Stimulated activated CD4-positive, alpha-beta T cell treated with anti-CD3 and anti-CD28 coated beads, Interleukin-1b, Interleukin-23, amount 100 ng/mL, for 1 hour (primary cell): ENCODE measurements around the gene KCNQ1.

Source experiments
- DNase-seq, 2 donors: peaks; one replicate each; pipeline ENCODE4 v3.0.0-alpha.2; 2020; ENCODE audit warnings: low read depth in 2 of 2

KCNQ1 gene

GRCh38 chr11:2411446-2412305 lies 33.1 kb upstream of the KCNQ1 start:
- DNase-seq = no peak

GRCh38 chr11:2412323-2412722 lies 32.5 kb upstream of the KCNQ1 start:
- DNase-seq = no peak

DNA sequence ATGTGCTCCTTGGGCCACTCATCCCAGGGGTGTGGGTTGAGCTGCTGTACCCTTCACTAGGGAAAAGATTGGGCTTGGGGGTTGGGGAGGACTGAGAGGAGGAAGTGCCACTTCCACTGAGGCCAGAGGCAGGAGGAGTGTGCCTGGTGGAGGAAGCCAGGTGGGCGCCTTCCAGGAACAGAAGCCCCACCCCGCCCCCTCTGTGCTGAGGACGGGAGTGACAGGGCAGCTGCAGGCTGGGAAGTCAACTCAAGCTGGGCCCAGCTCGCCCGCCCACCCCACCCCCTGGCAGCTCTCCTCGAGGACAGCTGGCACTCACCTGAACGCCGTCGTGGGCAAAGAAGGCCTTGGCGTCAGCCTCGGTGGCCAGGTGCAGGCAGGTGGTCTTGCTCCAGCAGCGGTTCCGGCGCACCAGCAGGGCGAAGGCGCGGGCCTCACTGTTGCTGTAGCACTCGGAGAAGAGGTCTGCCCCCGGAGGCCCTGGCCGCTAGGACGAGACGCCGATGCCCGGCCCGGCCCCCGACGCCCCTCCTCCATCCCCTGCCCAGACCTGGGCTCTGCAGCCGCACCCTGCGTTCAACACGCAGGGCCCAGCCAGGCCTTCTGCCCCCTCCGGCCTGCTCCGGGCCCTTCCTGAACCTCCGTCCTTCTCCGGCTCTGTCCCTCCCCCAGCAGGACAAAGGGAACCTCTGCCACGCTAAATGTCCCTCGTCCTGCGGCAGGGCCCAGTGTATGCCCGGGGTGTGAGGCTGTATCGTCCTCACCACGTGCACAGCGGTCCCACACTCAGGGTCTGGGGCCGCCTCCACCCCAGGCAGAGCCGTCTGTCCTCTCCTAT lies 30.8 kb upstream of the KCNQ1 start:
- DNase-seq = no peak

- DNase-seq = no peak
These were observed 30.2 kb upstream of the KCNQ1 start for GRCh38 chr11:2414616-2415015.

- no peak for DNase-seq
These were observed 29.6 kb upstream of the KCNQ1 start for GRCh38 chr11:2415171-2415570.

GRCh38 chr11:2415601-2416380 lies 29.0 kb upstream of the KCNQ1 start:
- no peak for DNase-seq

- no peak for DNase-seq
These were observed 28.0 kb upstream of the KCNQ1 start for GRCh38 chr11:2416765-2417164.

GRCh38 chr11:2417856-2418692 lies 26.7 kb upstream of the KCNQ1 start:
- DNase-seq = no peak

GRCh38 chr11:2418693-2419360 lies 26.0 kb upstream of the KCNQ1 start:
- DNase-seq = no peak

DNA sequence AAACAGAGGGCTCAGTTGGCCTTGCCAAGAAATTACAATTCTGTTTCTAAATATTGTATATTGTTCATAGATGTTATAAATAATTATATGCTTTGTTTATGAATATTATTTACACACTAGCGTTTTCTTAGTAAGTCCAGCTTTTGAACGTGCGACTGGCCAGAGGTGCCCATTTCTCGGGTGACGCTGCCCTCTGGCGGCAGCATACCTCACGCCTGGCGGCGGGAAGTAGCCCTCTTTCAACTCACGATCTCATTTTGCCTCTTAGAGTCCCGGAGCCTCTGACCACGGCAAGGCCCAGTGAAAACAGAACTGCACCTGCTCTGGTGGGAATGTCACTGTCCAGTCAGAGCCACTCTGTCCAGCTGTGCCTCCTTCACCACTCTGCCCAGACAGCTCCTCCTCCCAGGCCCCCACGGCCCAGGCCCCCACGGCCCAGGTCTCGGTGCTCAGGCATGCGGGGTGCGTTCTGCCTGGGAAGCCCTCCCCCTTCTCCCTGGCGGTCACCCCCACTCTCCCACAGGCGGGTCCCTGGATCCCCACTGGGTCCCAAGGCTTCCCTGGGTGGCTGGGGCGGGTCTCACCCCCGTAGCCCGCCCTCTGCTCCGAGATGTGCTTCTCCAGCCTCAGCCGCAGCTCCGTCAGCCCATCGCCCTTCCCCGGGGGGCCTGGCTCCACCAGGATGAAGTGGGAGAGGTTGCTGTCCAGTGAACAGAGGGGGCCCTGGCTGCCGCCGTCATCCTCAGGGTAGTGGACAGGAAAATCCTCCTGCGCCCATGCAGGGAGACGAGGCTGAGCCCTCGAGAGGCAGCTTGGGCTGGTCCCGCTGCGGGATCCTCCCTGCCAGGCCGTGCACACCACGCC lies 24.9 kb upstream of the KCNQ1 start:
- peak in 1 of 2 donors; percentile 37 for DNase-seq

DNA sequence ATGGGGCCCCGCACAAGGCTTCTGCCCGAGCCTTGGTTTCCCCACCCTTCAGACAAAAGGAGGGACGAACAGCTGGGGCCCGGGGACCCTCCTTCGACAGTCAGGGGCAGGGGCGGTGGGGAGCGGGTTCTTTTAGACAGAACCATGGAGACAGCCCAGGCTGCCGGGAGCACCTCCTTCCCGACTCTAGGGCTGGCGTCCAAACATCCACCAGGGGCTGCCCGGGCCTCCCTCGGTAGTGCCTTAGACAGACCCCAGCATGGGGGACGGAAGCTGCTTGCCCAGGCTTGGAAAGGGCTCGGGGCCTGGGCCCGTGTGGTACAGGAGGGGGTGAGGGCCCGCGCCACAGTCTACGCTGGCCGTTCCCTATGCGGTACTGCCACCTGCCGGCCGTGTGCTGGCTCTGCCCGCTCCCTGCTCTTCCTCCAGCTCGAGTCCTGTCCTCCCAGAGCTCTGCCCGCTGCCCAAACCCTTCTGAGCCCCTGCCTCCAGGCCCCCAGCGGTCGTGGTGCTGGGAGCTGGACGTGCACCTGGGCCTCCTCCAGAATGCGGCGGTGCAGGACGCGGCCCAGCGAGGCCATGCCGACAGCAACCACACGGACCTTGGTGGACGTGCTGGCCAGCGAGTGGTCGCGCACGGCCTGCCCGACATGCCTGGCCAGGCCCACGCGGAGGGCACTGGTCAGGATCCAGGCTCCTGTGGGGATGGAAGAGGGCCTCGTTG lies 24.1 kb upstream of the KCNQ1 start:
- peak; percentile 32 to 65 for DNase-seq

GRCh38 chr11:2421226-2421994 lies 23.4 kb upstream of the KCNQ1 start:
- DNase-seq = no peak

GRCh38 chr11:2421996-2422395 lies 22.8 kb upstream of the KCNQ1 start:
- DNase-seq = no peak

- no peak for DNase-seq
These were observed 22.2 kb upstream of the KCNQ1 start for GRCh38 chr11:2422461-2423156.

- no peak for DNase-seq
These were observed 21.4 kb upstream of the KCNQ1 start for GRCh38 chr11:2423157-2424025.

DNA sequence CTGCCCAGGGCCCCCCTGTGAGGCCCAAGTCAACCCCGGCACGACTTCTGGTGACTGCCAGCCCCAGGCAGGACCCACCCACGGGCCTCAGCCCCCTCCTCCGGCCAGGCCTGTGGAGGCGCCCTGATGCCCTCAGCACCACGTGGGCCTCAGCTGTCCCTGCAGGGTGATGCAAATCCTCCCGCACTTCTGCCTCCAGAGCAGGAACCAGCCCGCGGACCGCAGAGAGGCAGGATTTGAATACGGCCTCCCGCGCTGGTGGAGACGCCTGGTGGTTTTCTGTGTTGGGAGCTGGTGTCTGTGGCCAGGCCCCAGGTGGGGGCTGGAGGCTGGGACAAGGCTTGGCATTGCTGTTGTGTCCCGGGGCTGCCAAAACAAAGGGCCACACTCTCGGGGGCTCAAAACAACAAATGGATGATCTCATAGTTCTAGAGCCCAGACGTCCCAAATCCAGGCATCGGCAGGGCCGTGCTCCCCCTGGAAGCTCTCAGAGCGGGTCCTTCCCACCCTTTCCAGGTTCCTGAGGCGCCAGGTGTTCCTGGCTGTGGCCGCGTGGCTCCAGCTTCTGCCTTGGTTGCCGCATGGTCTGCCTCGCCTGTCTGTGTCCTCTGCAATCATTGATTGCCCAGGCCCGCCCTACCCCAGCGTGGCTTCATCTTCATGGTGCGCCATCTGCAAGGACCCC lies 19.9 kb upstream of the KCNQ1 start:
- no peak for DNase-seq
